Measurements from ENCODE around the gene LIPA.

GRCh38 chr10:89164920-89165319 lies 86.7 kb downstream of the LIPA start:
- TF ChIP-seq CTCF (conservative IDR thresholded peaks at IDR 0.05; ENCODE audit: low read length) (no peak), EZH2phosphoT487 (IDR thresholded peaks at IDR 0.05; ENCODE audit: borderline replicate concordance, low read depth, low read length) (no peak)
